GM18526 (cell line): ENCODE results near the gene UBE2K.

Experiments
- POLR2A ChIP-seq: IDR thresholded peaks from 3 replicates; pipeline ENCODE4 v1.6.1; 2011; ENCODE audit not compliant: insufficient read length; ENCODE audit errors: extremely low read depth

Gene UBE2K

GRCh38 chr4:39718366-39719323, 20.7 kb downstream of the UBE2K start:
- TF ChIP-seq POLR2A = no peak

- no peak for TF ChIP-seq POLR2A
Observed at GRCh38 chr4:39719804-39720580, 22.1 kb downstream of the UBE2K start.

DNA sequence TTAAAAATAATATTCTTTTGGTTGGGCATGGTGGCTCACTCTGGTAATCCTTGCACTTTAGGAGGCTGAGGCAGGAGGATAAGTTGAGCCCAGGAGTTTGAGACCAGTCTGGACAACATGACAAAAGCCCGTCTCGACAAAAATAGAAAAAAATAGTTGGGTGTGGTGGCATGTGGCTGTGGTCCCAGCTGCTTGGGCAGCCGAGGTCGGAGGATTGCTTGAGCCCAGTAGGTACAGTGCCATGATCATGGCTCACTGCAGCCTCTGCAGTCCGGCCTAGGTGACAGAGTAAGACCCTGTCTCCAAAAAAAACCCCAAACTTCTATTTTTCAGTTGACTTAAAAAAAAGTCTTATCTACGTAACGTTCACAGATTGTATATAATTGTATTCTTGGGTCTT, 23.9 kb downstream of the UBE2K start:
- TF ChIP-seq POLR2A = no peak

DNA sequence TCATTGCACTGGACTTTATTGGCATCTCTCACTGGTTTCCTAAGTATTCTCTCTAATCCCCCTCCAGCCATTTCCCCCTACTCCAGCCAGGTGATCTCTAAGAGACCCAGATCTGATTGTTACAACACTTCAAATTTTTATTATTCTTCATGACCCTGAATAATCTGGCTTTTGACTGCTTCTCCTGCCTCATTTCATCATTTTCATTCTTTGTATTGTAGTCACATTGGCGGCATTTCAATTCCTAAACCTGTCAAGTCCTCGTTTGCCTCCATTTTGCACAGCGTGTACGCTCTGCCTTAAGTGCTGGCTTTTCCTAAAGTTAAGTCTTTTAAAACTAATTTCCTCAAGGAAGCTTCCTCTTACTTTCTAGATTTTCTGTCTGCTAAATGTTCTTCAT, 31.6 kb downstream of the UBE2K start:
- no peak for TF ChIP-seq POLR2A

GRCh38 chr4:39730072-39730471, 32.1 kb downstream of the UBE2K start:
- no peak for TF ChIP-seq POLR2A

- no peak for TF ChIP-seq POLR2A
Observed at GRCh38 chr4:39731908-39732307, 34.0 kb downstream of the UBE2K start.

- TF ChIP-seq POLR2A = no peak
Observed at GRCh38 chr4:39732728-39733127, 34.8 kb downstream of the UBE2K start.

DNA sequence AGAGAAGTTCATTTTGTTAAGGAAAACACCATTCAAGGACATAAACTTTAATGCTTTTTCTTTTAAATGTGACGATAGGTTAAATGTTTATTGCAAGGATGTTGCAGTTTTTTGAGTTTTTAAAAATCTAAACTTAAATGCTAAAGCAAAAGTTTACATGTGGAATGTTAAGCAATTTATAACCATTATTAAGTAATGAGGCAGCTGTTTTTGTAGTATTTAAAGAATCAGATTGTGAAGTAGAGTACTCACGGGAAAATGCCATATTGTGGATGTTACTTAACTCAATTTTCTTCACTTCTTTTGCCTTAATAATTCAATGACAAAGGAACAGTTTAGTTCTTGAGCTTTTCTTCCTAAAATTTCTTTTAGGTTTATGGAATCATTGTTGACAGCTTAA, 43.5 kb downstream of the UBE2K start:
- TF ChIP-seq POLR2A = no peak

- no peak for TF ChIP-seq POLR2A
Observed at GRCh38 chr4:39745920-39746319, 48.0 kb downstream of the UBE2K start.

GRCh38 chr4:39750216-39750615, 52.3 kb downstream of the UBE2K start:
- no peak for TF ChIP-seq POLR2A

GRCh38 chr4:39754309-39754708, 56.4 kb downstream of the UBE2K start:
- no peak for TF ChIP-seq POLR2A

DNA sequence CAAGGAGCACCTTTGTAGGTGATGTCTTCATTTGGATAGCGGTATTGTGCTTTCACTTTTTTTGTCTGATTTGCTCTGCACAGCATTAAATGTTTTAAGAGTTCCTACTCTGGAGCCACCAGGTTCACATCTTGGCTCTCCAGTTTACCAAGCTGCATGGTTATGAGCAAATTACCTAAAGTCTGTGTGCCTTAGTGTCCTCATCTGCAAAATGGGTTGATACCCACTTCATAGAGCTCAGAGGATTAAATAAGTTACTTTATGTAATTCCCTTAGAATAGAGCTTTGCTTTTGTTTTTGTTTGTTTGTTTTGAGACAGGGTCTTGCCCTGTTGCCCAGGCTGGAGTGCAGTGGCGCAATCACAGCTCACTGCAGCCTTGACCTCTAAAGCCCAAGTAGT, 58.2 kb downstream of the UBE2K start:
- no peak for TF ChIP-seq POLR2A

DNA sequence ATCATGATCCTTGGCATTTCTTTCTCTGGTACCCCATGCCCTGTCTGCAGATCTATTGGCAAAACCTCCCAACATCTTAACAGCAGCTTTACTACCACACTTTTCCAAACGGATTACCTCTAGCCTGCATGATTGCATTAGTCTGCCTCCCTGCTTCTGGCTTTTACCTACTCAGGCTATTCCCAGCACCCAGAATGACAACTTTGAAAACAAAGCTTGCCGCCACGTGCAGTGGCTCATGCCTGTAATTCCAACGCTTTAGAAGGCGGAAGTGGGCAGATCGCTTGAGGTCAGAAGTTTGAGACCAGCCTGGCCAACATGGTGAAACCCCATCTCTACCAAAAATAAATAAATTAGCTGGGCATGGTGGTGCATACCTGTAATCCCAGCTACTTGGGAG, 60.2 kb downstream of the UBE2K start:
- TF ChIP-seq POLR2A = no peak

DNA sequence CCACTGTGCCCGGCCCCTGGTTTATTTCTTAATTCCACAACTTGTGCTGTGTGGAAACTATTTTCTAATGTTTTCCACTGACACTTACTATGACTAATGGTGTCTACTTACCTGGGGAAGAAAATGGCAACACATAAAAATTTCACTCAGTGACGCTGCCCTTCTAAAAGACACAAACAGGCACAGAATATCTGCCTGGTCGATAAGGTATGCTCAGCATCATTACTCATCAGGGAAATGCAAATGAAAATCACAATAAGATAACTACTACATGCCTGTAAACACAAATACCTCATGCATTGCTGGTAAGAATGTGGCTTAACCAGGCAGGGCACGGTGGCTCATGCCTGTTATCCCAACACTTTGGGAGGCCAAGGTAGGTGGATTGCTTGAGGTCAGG, 61.6 kb downstream of the UBE2K start:
- TF ChIP-seq POLR2A = no peak

DNA sequence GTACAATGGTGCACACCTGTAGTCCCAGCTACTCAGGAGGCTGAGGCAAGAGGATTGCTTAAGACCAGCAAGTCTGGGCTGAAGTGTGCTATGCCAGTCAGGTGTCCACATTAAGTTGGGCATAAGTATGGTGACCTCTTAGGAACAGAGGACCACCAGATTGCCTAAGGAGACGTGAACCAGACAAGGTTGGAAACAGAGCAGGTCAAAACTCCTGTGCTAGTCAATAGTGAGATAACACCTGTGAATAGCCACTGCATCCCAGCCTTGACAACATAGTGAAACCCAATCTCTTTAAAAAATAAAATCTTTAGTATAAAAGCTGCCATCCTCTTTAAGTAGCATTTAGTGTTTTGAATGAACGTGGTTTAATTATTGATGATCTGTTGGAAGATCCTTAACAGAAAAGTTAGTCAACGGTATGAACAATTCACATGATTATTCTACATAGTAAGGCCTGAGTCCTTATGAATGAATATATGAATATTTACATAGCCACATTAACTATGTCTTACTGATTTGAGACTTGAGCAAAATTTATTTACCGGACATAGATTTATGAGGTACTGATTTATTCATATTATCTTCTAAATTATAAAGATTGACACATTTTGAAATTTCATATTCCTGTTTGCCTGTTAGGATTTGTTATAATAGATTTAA, 63.2 kb downstream of the UBE2K start:
- no peak for TF ChIP-seq POLR2A

DNA sequence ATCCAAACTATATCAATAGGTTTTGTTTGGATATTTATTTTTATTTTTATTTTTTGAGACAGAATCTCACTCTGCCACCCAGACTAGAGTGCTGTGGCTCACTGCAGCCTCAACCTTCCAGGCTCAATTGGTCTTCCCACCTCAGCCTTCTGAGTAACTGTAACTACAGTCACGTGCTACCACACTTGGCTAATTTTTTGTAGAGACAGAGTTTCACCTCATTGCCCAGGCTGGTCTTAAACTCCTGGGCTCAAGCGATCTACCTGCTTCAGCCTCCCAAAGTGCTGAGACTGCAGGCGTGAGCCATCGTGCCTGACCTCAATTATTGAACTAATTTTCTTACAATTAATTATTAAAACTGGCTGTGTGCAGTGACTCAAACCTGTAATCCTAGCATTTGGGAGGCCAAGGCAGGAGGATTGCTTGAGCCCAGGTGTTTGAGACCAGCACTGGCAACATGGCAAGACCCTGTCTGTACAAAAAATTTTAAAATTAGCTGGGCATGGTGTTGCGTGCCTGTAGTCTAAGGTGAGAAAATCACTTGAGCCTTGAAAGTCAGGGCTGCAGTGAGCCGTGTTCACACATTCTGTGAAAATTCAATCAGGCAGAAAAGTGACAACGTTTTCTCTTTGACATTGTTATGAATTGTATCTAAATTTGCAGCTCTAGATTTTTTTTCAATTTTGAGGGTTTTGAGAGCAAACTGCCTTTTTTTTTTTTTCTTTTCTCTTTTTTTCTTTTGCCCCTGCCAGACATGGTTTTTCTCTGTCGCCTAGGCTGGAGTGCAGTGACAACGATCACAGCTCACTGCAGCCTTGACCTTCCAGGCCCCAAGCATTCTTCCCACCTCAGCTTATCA, 66.0 kb downstream of the UBE2K start:
- no peak for TF ChIP-seq POLR2A
